ENCODE data around the gene ATP6V1E1. TPM values are rescaled to one million over a fixed set of nuclear protein-coding genes. Genes with fewer than 3 reads are reported as not detected.

Gene ATP6V1E1
- total RNA-seq, 4 donors from 2014 or later: 64.4 to 70.9 (median 66.5) TPM

GRCh38 chr22:17665248-17665647, 36.7 kb upstream of the ATP6V1E1 start:
- Histone ChIP-seq H3K36me3 (peaks cover 0 to 43% (median 0%) of the 10 kb centered on the region in 3 donors), H3K4me1 (no peaks in the 10 kb centered on the region), H3K27ac (no peak overlapping the region), H3K4me3 (no peak overlapping the region), H3K27me3 (no peaks in the 10 kb centered on the region), H3K9me3 (no peaks in the 10 kb centered on the region)
- no peak for DNase-seq
- no peak for TF ChIP-seq CTCF (IDR thresholded peaks at IDR 0.05)
- TF ChIP-seq POLR2A (IDR thresholded peaks at IDR 0.05): no peak

- Histone ChIP-seq H3K27ac (no peak overlapping the region), H3K9me3 (no peaks in the 10 kb centered on the region), H3K4me1 (no peaks in the 10 kb centered on the region), H3K36me3 (peaks cover 0 to 43% (median 0%) of the 10 kb centered on the region in 3 donors), H3K27me3 (no peaks in the 10 kb centered on the region), H3K4me3 (no peak overlapping the region)
- peak in 2 of 3 donors; percentile 54 to 55 for DNase-seq
- TF ChIP-seq POLR2A (IDR thresholded peaks at IDR 0.05) (no peak), CTCF (IDR thresholded peaks at IDR 0.05) (no peak)
Observed at GRCh38 chr22:17664414-17665055, 36.0 kb upstream of the ATP6V1E1 start.

- Histone ChIP-seq H3K4me3 (no peak overlapping the region), H3K27me3 (no peaks in the 10 kb centered on the region), H3K27ac (no peak overlapping the region), H3K36me3 (peaks cover 0 to 35% (median 0%) of the 10 kb centered on the region in 3 donors), H3K4me1 (peaks cover 0 to 4% (median 0%) of the 10 kb centered on the region in 4 donors), H3K9me3 (no peaks in the 10 kb centered on the region)
- DNase-seq: no peak
- TF ChIP-seq POLR2A (IDR thresholded peaks at IDR 0.05): no peak
- TF ChIP-seq CTCF (IDR thresholded peaks at IDR 0.05): no peak
Observed at GRCh38 chr22:17656870-17657395, 28.4 kb upstream of the ATP6V1E1 start.

GRCh38 chr22:17655289-17655688, 26.7 kb upstream of the ATP6V1E1 start:
- Histone ChIP-seq H3K9me3 (no peaks in the 10 kb centered on the region), H3K4me3 (no peak overlapping the region), H3K4me1 (peaks cover 0 to 4% (median 0%) of the 10 kb centered on the region in 4 donors), H3K27ac (no peak overlapping the region), H3K36me3 (peaks cover 0 to 32% (median 0%) of the 10 kb centered on the region in 3 donors), H3K27me3 (no peaks in the 10 kb centered on the region)
- no peak for TF ChIP-seq CTCF (IDR thresholded peaks at IDR 0.05)
- TF ChIP-seq POLR2A (IDR thresholded peaks at IDR 0.05): no peak
- DNase-seq: no peak

GRCh38 chr22:17648569-17648968, 20.0 kb upstream of the ATP6V1E1 start:
- Histone ChIP-seq H3K4me3 (no peak overlapping the region), H3K27me3 (no peaks in the 10 kb centered on the region), H3K27ac (no peak overlapping the region), H3K4me1 (no peaks in the 10 kb centered on the region), H3K36me3 (no peaks in the 10 kb centered on the region), H3K9me3 (no peaks in the 10 kb centered on the region)
- TF ChIP-seq POLR2A (IDR thresholded peaks at IDR 0.05) (no peak), CTCF (IDR thresholded peaks at IDR 0.05) (no peak)
- no peak for DNase-seq
